HFFc6 (cell line): Measurements from ENCODE around the gene MRPL46. TPM values are rescaled to one million over a fixed set of nuclear protein-coding genes. Genes with fewer than 3 reads are reported as not detected.

ENCODE experiments used
- DNase-seq: peaks from one replicate; pipeline ENCODE4 v3.0.0-alpha.2; 2018
- H3K27ac Mint-ChIP-seq: 2 replicates; pipeline ENCODE4 v1.8.0; 2020; ENCODE audit warnings: mild to moderate bottlenecking, mixed read lengths
- H3K27me3 Mint-ChIP-seq: 2 replicates; pipeline ENCODE4 v1.8.0; 2021; ENCODE audit warnings: mild to moderate bottlenecking, moderate library complexity, mixed read lengths; ENCODE audit not compliant: insufficient read depth
- H3K36me3 Mint-ChIP-seq: 2 replicates; pipeline ENCODE4 v1.8.0; 2021; ENCODE audit warnings: low read depth, mixed read lengths
- H3K4me1 Mint-ChIP-seq: 2 replicates; pipeline ENCODE4 v1.8.0; 2020; ENCODE audit warnings: low read depth, mixed read lengths
- H3K4me3 Mint-ChIP-seq: 2 replicates; pipeline ENCODE4 v1.8.0; 2020; ENCODE audit warnings: mild to moderate bottlenecking, moderate library complexity, mixed read lengths
- H3K9me3 Mint-ChIP-seq: 2 replicates; pipeline ENCODE4 v1.8.0; 2020; ENCODE audit warnings: mild to moderate bottlenecking, mixed read lengths
- total RNA-seq, 6 experiments: library from RNA; stranded (reverse); fragmentation: NEBNext Ultra II Directional; extraction: Animal tissue kit (Norgen Biotek cat#: 25700); gene quantifications; 2 replicates in 1 of 6; 3 replicates in 5 of 6; pipeline ENCODE4 v1.2.3, GENCODE V29; 2021
- TF ChIP-seq, protein P1 (sequence below): fragments of 200-600 bp; sonication (generic); IDR thresholded peaks from 2 replicates; pipeline ENCODE4 v1.5.0; 2021; ENCODE audit warnings: antibody characterized with exemption, mild to moderate bottlenecking

The MRPL46 gene
- total RNA-seq, 6 experiments from 2014 or later: 27.3 to 31.3 (median 29.0) TPM

DNA sequence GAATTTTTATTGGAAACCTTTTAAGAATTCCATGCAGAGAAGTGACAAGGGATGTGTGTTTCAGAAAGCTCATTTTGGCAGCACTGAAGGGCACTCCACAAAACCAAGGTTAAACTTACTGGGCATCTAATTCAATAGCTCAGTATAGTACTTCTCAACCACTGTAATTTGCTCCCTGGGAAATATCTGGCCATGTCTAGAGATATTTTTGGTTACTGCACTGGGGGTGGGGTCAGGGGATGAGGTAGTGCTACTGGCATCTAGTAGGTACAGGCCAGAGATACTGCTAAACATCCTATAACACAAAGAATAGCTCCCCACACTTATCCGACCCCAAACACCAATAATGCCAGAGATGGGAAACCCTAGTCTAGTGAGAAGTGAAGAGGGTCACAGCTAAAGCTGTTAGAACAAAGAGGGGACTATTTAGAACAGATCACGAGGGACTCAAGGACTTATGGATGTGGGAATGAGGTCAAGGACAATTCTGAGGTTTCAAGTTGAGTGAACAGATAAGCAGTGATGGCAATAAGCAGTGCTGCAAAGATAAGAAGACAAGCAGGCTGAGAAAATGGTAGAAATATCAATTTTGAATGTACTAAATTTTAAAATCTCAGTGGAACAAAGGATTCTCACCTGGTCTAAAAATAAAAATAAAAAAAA is 3.2 kb downstream of the MRPL46 start:
- Mint-ChIP-seq H3K27ac (peak overlapping the region; percentile 38; the same call in 1 of the 2 replicates), H3K36me3 (peaks cover 19% of the 10 kb centered on the region), H3K9me3 (no peaks in the 10 kb centered on the region), H3K4me1 (peaks cover 47% of the 10 kb centered on the region), H3K4me3 (no peak overlapping the region), H3K27me3 (no peaks in the 10 kb centered on the region; the same call in 1 of the 2 replicates)
- DNase-seq: no peak
- TF ChIP-seq, protein P1, sequence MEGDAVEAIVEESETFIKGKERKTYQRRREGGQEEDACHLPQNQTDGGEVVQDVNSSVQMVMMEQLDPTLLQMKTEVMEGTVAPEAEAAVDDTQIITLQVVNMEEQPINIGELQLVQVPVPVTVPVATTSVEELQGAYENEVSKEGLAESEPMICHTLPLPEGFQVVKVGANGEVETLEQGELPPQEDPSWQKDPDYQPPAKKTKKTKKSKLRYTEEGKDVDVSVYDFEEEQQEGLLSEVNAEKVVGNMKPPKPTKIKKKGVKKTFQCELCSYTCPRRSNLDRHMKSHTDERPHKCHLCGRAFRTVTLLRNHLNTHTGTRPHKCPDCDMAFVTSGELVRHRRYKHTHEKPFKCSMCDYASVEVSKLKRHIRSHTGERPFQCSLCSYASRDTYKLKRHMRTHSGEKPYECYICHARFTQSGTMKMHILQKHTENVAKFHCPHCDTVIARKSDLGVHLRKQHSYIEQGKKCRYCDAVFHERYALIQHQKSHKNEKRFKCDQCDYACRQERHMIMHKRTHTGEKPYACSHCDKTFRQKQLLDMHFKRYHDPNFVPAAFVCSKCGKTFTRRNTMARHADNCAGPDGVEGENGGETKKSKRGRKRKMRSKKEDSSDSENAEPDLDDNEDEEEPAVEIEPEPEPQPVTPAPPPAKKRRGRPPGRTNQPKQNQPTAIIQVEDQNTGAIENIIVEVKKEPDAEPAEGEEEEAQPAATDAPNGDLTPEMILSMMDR: no peak

DNA sequence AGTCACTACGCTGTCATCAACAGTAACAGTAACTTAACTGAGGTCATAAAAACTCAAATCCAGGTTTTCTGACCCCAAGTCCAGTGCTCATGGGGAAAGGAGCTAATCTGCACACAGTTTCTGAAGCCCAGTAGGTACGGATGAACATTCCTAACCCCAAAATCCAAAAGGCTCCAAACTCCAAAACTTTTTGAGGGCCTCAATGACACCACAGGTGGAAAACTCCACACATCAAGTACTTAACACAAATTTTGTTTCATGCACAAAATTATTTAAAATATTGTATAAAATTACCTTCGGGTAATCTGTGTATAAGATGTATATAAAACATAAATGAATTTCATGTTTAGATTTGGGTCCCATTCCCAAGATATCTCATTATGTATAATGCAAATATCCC is 10.5 kb downstream of the MRPL46 start:
- H3K27ac Mint-ChIP-seq: no peak overlapping the region
- H3K27me3 Mint-ChIP-seq: peaks cover 2% of the 10 kb centered on the region
- no peak for DNase-seq
- TF ChIP-seq, protein P1: no peak
- peaks cover 6% of the 10 kb centered on the region for H3K36me3 Mint-ChIP-seq
- H3K4me3 Mint-ChIP-seq: no peak overlapping the region
- no peaks in the 10 kb centered on the region for H3K9me3 Mint-ChIP-seq
- peaks cover 20% of the 10 kb centered on the region for H3K4me1 Mint-ChIP-seq

DNA sequence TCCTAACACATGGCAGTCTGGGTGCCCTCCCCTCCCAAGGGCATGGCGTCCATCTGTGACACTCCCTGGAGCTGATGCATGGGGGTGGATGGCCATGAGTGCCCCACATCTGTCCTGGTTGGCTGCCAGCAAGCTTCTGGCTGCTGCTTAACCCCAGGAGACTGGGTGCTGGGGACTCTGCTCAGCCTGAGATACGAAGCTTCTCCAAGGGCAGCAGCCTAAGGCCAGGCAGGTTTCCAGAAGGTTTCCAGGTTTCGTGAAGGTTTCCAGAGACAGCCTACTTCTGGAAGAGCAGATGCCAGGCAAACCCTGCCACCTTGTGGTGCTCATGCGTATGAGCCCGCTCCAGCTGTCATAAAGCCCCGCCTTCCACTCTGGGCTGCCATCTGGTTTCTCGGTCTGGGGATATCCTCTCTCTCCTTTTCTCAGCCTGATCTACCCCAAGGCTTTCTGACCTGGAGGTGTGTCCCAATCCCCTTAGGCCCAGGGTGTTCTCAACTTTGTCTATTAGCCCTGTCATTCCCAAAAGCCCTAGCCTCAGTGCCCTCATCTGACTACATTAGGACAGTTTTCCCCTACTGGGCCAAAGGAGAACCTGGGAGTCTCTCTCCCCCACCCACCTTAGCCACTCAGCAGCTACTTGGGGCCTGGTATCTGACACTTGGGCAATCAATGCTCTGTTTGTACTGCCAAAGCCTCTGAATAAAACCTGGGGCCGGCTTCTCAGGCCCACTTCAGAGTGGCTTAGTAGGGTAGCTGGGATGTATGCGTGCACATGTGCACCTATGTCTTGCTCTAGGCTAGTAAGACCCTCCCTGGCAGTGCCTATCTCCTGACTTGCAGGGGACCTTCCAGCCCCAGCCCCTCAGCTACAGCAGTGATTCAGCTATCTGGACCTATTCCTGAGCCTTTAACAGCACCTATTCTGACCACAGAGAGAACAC is 12.0 kb downstream of the MRPL46 start:
- no peak overlapping the region for H3K4me3 Mint-ChIP-seq
- peak overlapping the region; percentile 71; the same call in 1 of the 2 replicates for H3K27ac Mint-ChIP-seq
- no peaks in the 10 kb centered on the region for H3K9me3 Mint-ChIP-seq
- peaks cover 21% of the 10 kb centered on the region for H3K4me1 Mint-ChIP-seq
- DNase-seq: peak; percentile 66
- H3K27me3 Mint-ChIP-seq: peaks cover 2% of the 10 kb centered on the region
- peaks cover 6% of the 10 kb centered on the region for H3K36me3 Mint-ChIP-seq
- TF ChIP-seq, protein P1: peak; percentile 86

DNA sequence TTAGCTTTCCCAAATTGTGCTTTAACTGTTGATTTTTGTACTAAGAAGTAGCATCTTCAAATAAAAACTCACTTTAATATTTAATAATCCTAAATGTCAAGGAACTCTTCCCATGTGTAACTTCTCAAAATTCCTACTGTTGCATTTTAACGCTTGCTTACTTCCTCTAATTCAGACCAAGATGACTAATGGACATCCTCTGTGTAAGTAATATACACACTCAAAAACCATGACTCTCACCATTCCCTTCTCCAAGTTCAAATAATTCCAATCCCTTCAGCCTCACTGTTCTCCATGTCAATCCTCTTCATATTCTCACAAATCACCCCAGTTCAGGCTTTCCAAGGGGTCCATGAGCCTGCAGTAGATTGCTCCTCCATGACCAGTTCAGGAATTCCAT is 13.0 kb downstream of the MRPL46 start:
- peaks cover 26% of the 10 kb centered on the region for H3K4me1 Mint-ChIP-seq
- H3K9me3 Mint-ChIP-seq: no peaks in the 10 kb centered on the region
- H3K4me3 Mint-ChIP-seq: no peak overlapping the region
- peak overlapping the region; percentile 71 for H3K27ac Mint-ChIP-seq
- peaks cover 2% of the 10 kb centered on the region for H3K27me3 Mint-ChIP-seq
- no peak for DNase-seq
- H3K36me3 Mint-ChIP-seq: peaks cover 6% of the 10 kb centered on the region
- TF ChIP-seq, protein P1: no peak

DNA sequence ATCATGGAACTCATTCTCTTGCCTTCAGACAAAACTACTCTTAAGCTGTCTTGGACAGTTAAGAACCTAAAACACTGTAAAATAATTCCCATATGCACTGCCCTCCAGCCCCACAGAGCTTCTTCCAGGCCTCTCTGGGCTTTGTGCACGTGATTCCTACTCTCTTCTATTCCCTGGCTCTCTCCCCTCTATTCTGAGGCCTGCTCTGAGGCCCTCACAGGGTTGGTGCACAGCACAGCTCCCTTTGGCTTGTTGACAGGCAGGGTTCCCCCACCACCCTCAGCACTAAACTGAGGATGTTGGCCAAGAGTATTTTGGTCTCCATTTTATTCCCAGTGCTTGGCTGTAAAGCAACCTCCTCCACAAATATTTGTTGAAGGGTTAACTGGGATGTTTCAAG is 13.5 kb downstream of the MRPL46 start:
- no peak overlapping the region for H3K4me3 Mint-ChIP-seq
- no peaks in the 10 kb centered on the region for H3K9me3 Mint-ChIP-seq
- peaks cover 6% of the 10 kb centered on the region for H3K36me3 Mint-ChIP-seq
- TF ChIP-seq, protein P1: no peak
- peaks cover 26% of the 10 kb centered on the region for H3K4me1 Mint-ChIP-seq
- H3K27me3 Mint-ChIP-seq: peaks cover 2% of the 10 kb centered on the region
- no peak for DNase-seq
- H3K27ac Mint-ChIP-seq: no peak overlapping the region
